Smooth muscle cell of the pulmonary artery (primary cell): ENCODE data around the gene WDR86. TPM values are rescaled to one million over a fixed set of nuclear protein-coding genes. Genes with fewer than 3 reads are reported as not detected.

ENCODE experiments used
- total RNA-seq: library from RNA; depleted of rRNA; stranded (reverse); fragments of >200 nt; gene quantifications from 2 replicates; pipeline ENCODE4 v1.2.3, GENCODE V29; 2014

Gene WDR86
- 0.26 TPM in 2 replicates for total RNA-seq

DNA sequence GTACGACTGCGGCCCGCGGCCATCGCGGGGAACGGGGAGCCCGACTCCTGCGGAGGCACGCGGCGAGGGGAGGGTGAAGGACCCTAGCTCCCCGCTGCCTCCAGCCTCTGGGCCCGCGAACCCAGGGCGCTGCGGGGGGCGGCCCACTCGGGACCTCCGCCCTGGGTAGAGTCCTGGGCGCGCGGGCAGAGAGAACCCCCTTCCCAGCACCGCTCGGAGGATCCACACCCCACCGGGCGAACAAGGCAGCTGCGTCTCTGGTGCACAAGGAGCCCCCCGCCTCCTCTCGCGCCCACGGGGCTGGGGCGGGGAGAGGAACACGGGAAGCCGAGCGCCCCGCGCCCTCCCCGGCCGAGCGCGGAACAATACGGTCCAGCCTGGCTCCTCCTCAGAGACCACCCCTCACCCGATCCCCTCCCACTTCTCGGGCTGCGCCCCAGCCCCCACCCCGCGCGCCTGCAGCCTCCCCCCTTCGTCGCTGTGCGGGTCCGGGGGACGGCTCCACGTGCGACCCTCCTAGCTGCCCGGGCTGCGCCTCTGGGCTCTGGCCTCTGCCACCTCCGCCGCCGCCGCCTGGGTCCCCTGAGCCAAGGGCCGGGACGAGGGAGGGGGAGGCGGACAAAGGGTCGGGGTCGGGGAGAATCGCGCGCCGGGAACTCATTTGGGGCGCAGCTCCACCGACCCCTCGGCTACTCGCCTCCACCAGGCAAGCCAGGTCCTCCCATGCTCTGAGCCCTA, at the start of gene WDR86:
Gene WDR86, minus strand, starts transcription at position 372 of the 738 bp plus-strand sequence. CDS start 449 bp downstream, outside the sequence.

DNA sequence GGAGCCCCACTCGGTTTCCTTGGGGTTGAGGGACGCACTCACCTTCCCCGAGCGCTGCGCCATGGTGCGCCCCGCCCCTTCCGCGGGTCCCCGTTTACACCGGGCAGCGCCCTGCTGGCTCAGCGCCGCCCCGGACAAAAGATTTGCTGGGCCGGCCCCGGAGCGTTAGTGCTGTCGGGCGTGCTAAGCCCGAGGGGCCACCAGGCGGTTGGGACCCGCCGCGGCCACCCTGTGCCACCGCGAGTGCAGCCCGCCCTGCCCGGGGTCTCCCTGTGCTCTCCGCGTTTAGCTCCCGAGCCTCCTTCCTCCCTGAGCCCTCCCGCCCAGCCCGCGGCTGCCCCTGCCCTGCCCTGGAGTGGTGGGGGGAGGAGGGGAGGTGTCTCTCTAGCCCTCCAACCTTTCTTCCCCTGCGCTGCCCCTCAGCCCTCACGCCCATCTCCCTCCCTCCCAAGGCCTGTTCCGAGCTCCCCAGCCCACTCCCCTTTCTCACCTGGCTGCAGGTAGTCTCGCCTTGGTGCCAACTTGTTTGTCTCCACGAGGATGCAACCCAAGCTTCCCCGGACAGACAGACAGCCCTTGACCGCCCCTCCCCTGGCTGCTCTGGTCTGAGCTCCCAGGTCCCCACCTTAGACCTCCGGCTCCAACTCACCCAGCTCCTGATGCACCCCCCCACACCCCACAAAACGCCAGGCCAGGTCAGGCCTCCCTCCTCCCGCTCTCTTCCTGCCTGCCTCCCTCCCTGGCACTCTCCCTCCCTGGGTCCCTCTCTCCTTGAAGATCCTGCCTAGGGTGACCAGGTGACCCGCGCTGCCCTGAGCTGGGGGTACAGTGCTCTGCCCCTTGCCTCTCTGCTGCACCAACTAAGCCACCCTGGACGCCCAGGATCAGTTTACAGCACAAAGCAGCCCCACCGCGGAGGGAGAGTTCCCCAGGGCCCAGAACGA, 30.3 kb upstream of the WDR86 start, which contains the start of gene CRYGN:
Gene CRYGN, minus strand, starts transcription at position 287 of the 944 bp plus-strand sequence. Its CDS starts 224 bp downstream, at position 63.

DNA sequence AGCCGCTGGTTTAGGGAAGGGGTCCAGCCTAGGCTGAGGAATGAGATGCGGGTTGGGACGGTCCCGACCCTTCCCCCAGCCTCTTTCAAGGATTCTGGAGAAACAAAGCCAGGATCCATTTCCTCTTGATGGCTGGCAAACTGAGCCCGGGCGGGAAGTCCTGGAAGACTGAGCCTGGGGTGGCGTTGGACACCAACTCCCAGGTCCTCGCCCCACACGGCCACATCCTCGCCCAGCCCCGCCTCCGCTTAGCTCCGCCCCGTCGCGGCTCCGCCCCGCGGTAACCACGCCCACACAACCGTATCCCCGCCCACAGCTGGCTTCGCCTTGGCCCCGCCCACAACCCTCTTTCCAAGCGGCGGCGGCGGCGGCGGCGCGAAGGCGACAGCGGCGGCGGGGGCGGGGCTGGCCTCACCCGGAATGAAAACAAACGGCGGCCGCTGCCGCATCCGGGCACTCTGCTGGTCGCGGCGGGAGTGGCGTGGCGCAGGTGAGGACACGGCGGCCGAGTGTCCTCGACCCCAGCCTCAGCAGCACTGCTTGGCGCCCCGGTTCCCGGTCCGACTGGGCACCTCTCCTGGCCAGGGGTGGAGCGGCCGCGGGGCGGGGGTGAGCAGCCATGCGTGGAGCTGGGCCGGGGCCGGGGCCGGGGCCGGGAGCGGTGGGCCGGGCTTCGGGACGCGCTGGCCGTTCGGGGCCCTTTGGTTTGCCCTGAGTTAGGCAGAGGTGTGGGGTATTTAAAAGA, 68.3 kb downstream of the WDR86 start, which contains the start of gene NUB1:
Gene NUB1, plus strand, starts transcription at position 456 of the 745 bp plus-strand sequence. CDS start 3,538 bp downstream, outside the sequence.

Other genes starting within 250 kb of the WDR86 start
- not detected in 2 replicates for gene GBX1, start 242.3 kb downstream of the WDR86 start, total RNA-seq
- not detected in 2 replicates for gene ASB10, start 222.8 kb downstream of the WDR86 start, total RNA-seq
- not detected in 2 replicates for gene H2BK1, start 199.6 kb downstream of the WDR86 start, total RNA-seq
- gene ABCF2, start 182.8 kb downstream of the WDR86 start, total RNA-seq = 40.4 and 54.2 TPM in 2 replicates
- 123 and 204 TPM in 2 replicates for gene CHPF2, start 177.6 kb downstream of the WDR86 start, total RNA-seq
- gene SMARCD3, start 161.3 kb downstream of the WDR86 start, total RNA-seq = 37.1 and 38.7 TPM in 2 replicates
- gene NUB1, start 68.2 kb downstream of the WDR86 start, total RNA-seq = 41.8 and 44.4 TPM in 2 replicates
- gene CRYGN, start 30.1 kb upstream of the WDR86 start, total RNA-seq = 0.13 TPM in 1 of 2 replicates, not detected in the other
- 46.1 and 46.3 TPM in 2 replicates for gene RHEB, start 109.9 kb upstream of the WDR86 start, total RNA-seq